Inflammatory macrophage (primary cell): ENCODE results near the gene GRHL3.
A peak's percentile ranks its signal among the peaks of the same experiment; 100 is the strongest.

Experiments
- DNase-seq, 2 donors: peaks; one replicate each; pipeline ENCODE4 v3.0.0-alpha.2; 2020 to 2022

Gene GRHL3

GRCh38 chr1:24374891-24375786 is 56.0 kb downstream of the GRHL3 start:
- no peak for DNase-seq

- no peak for DNase-seq
Measured at GRCh38 chr1:24379733-24380315, 60.7 kb downstream of the GRHL3 start.

GRCh38 chr1:24380508-24380907 is 61.4 kb downstream of the GRHL3 start:
- DNase-seq: no peak

- no peak for DNase-seq
Measured at GRCh38 chr1:24381256-24381655, 62.1 kb downstream of the GRHL3 start.

- no peak for DNase-seq
Measured at GRCh38 chr1:24382165-24382577, 63.0 kb downstream of the GRHL3 start.

- DNase-seq: no peak
Measured at GRCh38 chr1:24383381-24383940, 64.3 kb downstream of the GRHL3 start.

GRCh38 chr1:24384251-24385090 is 65.3 kb downstream of the GRHL3 start:
- peak; percentile 80 to 87 for DNase-seq

- no peak for DNase-seq
Measured at GRCh38 chr1:24385160-24385940, 66.2 kb downstream of the GRHL3 start.

- no peak for DNase-seq
Measured at GRCh38 chr1:24386241-24386640, 67.1 kb downstream of the GRHL3 start.

GRCh38 chr1:24386931-24387330 is 67.8 kb downstream of the GRHL3 start:
- no peak for DNase-seq

- DNase-seq: no peak
Measured at GRCh38 chr1:24387636-24388175, 68.5 kb downstream of the GRHL3 start.

GRCh38 chr1:24388331-24388885 is 69.3 kb downstream of the GRHL3 start:
- DNase-seq: no peak

- DNase-seq: no peak
Measured at GRCh38 chr1:24389231-24389678, 70.1 kb downstream of the GRHL3 start.

GRCh38 chr1:24390924-24391782 is 72.0 kb downstream of the GRHL3 start:
- peak; percentile 77 to 80 for DNase-seq

GRCh38 chr1:24391882-24392603 is 72.9 kb downstream of the GRHL3 start:
- DNase-seq: peak in 1 of 2 donors; percentile 36

- DNase-seq: no peak
Measured at GRCh38 chr1:24392604-24392946, 73.4 kb downstream of the GRHL3 start.

- DNase-seq: no peak
Measured at GRCh38 chr1:24392982-24393650, 74.0 kb downstream of the GRHL3 start.

GRCh38 chr1:24393892-24394291 is 74.7 kb downstream of the GRHL3 start:
- DNase-seq: no peak

GRCh38 chr1:24400065-24400464 is 80.9 kb downstream of the GRHL3 start:
- no peak for DNase-seq
